Measurements from ENCODE around the gene AGAP1. TPM values are rescaled to one million over a fixed set of nuclear protein-coding genes. Genes with fewer than 3 reads are reported as not detected.

Gene AGAP1
- total RNA-seq, 1 experiment from 2014 or later = 25.8 TPM

GRCh38 chr2:236130349-236130998 lies 636.6 kb downstream of the AGAP1 start:
- H2BK120ac ChIP-seq (ENCODE audit: low read depth, low read length, poor library complexity, severe bottlenecking) = no peak overlapping the region
- no peak overlapping the region for H2AFZ ChIP-seq (ENCODE audit: low read length)
- no peak overlapping the region for H3T11ph ChIP-seq (ENCODE audit: low read length)
- H3K56ac ChIP-seq (ENCODE audit: insufficient read length, low read depth, low read length) = no peak overlapping the region
- Mint-ChIP-seq H3K27me3 (ENCODE audit: low read depth) (peaks cover 1% of the 10 kb centered on the region), H3K4me3 (no peak overlapping the region), H3K9me3 (no peaks in the 10 kb centered on the region), H3K27ac (no peak overlapping the region), H3K36me3 (ENCODE audit: insufficient read depth in 1 of 3, low read depth in 3 of 3) (0 out of 7 replicates have a peak, but pooled peaks cover 0 to 3% (median 0%) of the 10 kb centered on the region in 3 experiments), H3K4me1 (peaks cover 12 to 21% of the 10 kb centered on the region in 2 experiments)
- no peak for TF ChIP-seq CTCF (conservative IDR thresholded peaks at IDR 0.05)
- H3K18ac ChIP-seq (ENCODE audit: insufficient read length, low read depth, low read length) = no peak overlapping the region
- no peak overlapping the region for H4K5ac ChIP-seq (ENCODE audit: insufficient read length, low read depth, low read length)
- H3K9me3 ChIP-seq (ENCODE audit: control insufficient read depth, low read depth, low read length) = no peaks in the 10 kb centered on the region
- no peaks in the 10 kb centered on the region for H3K23me2 ChIP-seq (ENCODE audit: insufficient read length, low read depth, low read length, poor library complexity, severe bottlenecking)
- H3K4me1 ChIP-seq (ENCODE audit: insufficient read depth, low read length) = peaks cover 6% of the 10 kb centered on the region; the same call in 1 of the 2 replicates
- WGBS (ENCODE audit: extremely low coverage, insufficient read length, low lambda C conversion rate) = no CpG with 5 or more reads among the region's 6 CpGs
- H4K91ac ChIP-seq (ENCODE audit: insufficient read length, low read depth, low read length) = no peak overlapping the region
- H3K23ac ChIP-seq (ENCODE audit: insufficient read length, low read depth, low read length) = no peak overlapping the region
- H4K20me1 ChIP-seq (ENCODE audit: control insufficient read depth, insufficient read depth, insufficient read length) = no peaks in the 10 kb centered on the region
- H3K4me2 ChIP-seq (ENCODE audit: insufficient read depth, insufficient read length, low read length) = no peak overlapping the region
- no peaks in the 10 kb centered on the region for H3K27me3 ChIP-seq (ENCODE audit: insufficient read depth, low read length)
- no peak overlapping the region for H3K4ac ChIP-seq (ENCODE audit: low read depth, low read length)
- H3K14ac ChIP-seq (ENCODE audit: insufficient read depth, low read length) = no peak overlapping the region; the same call in 1 of the 2 replicates
- H2AK5ac ChIP-seq (ENCODE audit: insufficient read length, low read length) = no peak overlapping the region
- H2BK12ac ChIP-seq (ENCODE audit: insufficient read length, low read depth, low read length) = no peak overlapping the region
- no peak overlapping the region for H2BK15ac ChIP-seq (ENCODE audit: low read depth, low read length)
- no peak overlapping the region for H4K8ac ChIP-seq (replicated peaks; ENCODE audit: insufficient read length, low read depth, low read length)
- no peak overlapping the region for H3K27ac ChIP-seq (ENCODE audit: insufficient read length, low read depth, low read length)
- H2BK20ac ChIP-seq (ENCODE audit: low read depth, low read length, poor library complexity, severe bottlenecking) = no peak overlapping the region
- no peak overlapping the region for H2BK5ac ChIP-seq (ENCODE audit: insufficient read length, low read length)
- H3K79me2 ChIP-seq (ENCODE audit: insufficient read depth, low read length) = no peaks in the 10 kb centered on the region
- no peak overlapping the region for H3K9ac ChIP-seq (ENCODE audit: extremely low read depth, insufficient read length, low read length)
- no peak for DNase-seq
- no peaks in the 10 kb centered on the region for H3K79me1 ChIP-seq (ENCODE audit: insufficient read depth, low read depth, low read length, poor library complexity, severe bottlenecking)

All from H9 (cell line).